ENCODE data around the gene ARHGAP35.

ARHGAP35 gene

GRCh38 chr19:46825731-46826055, 35.1 kb upstream of the ARHGAP35 start:
- Histone ChIP-seq H3K4me1 (ENCODE audit: control insufficient read depth, insufficient read depth, low read length) (no peaks in the 10 kb centered on the region), H3K27ac (ENCODE audit: low read depth, low read length) (no peak overlapping the region), H3K9ac (ENCODE audit: low read depth, low read length) (no peak overlapping the region)

GRCh38 chr19:46828484-46828883, 32.3 kb upstream of the ARHGAP35 start:
- H3K4me1 ChIP-seq (ENCODE audit: control insufficient read depth, insufficient read depth, low read length): no peaks in the 10 kb centered on the region

More at GRCh38 chr19:46825731-46826055, 35.1 kb upstream of the ARHGAP35 start:
- no peaks in the 10 kb centered on the region for H3K27me3 ChIP-seq (ENCODE audit: control insufficient read depth, insufficient read depth, low read length)
- no peak overlapping the region for H3K4me3 ChIP-seq (ENCODE audit: low read depth, low read length)
- no peaks in the 10 kb centered on the region for H3K36me3 ChIP-seq (ENCODE audit: control insufficient read depth, insufficient read depth, low read length)
- no peaks in the 10 kb centered on the region for H3K9me3 ChIP-seq (ENCODE audit: control insufficient read depth, insufficient read depth, low read length)

GRCh38 chr19:46830864-46831263, 29.9 kb upstream of the ARHGAP35 start:
- Histone ChIP-seq H3K9ac (ENCODE audit: low read depth, low read length) (no peak overlapping the region), H3K27me3 (ENCODE audit: control insufficient read depth, insufficient read depth, low read length) (no peaks in the 10 kb centered on the region), H3K4me3 (ENCODE audit: low read depth, low read length) (no peak overlapping the region), H3K36me3 (ENCODE audit: control insufficient read depth, insufficient read depth, low read length) (no peaks in the 10 kb centered on the region), H3K9me3 (ENCODE audit: control insufficient read depth, insufficient read depth, low read length) (no peaks in the 10 kb centered on the region), H3K27ac (ENCODE audit: low read depth, low read length) (no peak overlapping the region), H3K4me1 (ENCODE audit: control insufficient read depth, insufficient read depth, low read length) (no peaks in the 10 kb centered on the region)

More at GRCh38 chr19:46828484-46828883, 32.3 kb upstream of the ARHGAP35 start:
- H3K36me3 ChIP-seq (ENCODE audit: control insufficient read depth, insufficient read depth, low read length): no peaks in the 10 kb centered on the region
- no peaks in the 10 kb centered on the region for H3K9me3 ChIP-seq (ENCODE audit: control insufficient read depth, insufficient read depth, low read length)
- H3K4me3 ChIP-seq (ENCODE audit: low read depth, low read length): no peak overlapping the region
- no peaks in the 10 kb centered on the region for H3K27me3 ChIP-seq (ENCODE audit: control insufficient read depth, insufficient read depth, low read length)
- H3K27ac ChIP-seq (ENCODE audit: low read depth, low read length): no peak overlapping the region
- H3K9ac ChIP-seq (ENCODE audit: low read depth, low read length): no peak overlapping the region

GRCh38 chr19:46834121-46834520, 26.7 kb upstream of the ARHGAP35 start:
- Histone ChIP-seq H3K4me1 (ENCODE audit: control insufficient read depth, insufficient read depth, low read length) (no peaks in the 10 kb centered on the region), H3K4me3 (ENCODE audit: low read depth, low read length) (no peak overlapping the region), H3K9me3 (ENCODE audit: control insufficient read depth, insufficient read depth, low read length) (no peaks in the 10 kb centered on the region), H3K27me3 (ENCODE audit: control insufficient read depth, insufficient read depth, low read length) (no peaks in the 10 kb centered on the region), H3K9ac (ENCODE audit: low read depth, low read length) (no peak overlapping the region), H3K36me3 (ENCODE audit: control insufficient read depth, insufficient read depth, low read length) (peaks cover 6% of the 10 kb centered on the region), H3K27ac (ENCODE audit: low read depth, low read length) (no peak overlapping the region)

GRCh38 chr19:46834984-46835383, 25.8 kb upstream of the ARHGAP35 start:
- peaks cover 14% of the 10 kb centered on the region for H3K36me3 ChIP-seq (ENCODE audit: control insufficient read depth, insufficient read depth, low read length)
- H3K27me3 ChIP-seq (ENCODE audit: control insufficient read depth, insufficient read depth, low read length): no peaks in the 10 kb centered on the region
- H3K9me3 ChIP-seq (ENCODE audit: control insufficient read depth, insufficient read depth, low read length): no peaks in the 10 kb centered on the region
- H3K4me3 ChIP-seq (ENCODE audit: low read depth, low read length): no peak overlapping the region
- no peaks in the 10 kb centered on the region for H3K4me1 ChIP-seq (ENCODE audit: control insufficient read depth, insufficient read depth, low read length)
- no peak overlapping the region for H3K9ac ChIP-seq (ENCODE audit: low read depth, low read length)
- H3K27ac ChIP-seq (ENCODE audit: low read depth, low read length): no peak overlapping the region

- Histone ChIP-seq H3K9ac (ENCODE audit: low read depth, low read length) (no peak overlapping the region), H3K27ac (ENCODE audit: low read depth, low read length) (no peak overlapping the region), H3K36me3 (ENCODE audit: control insufficient read depth, insufficient read depth, low read length) (peaks cover 24% of the 10 kb centered on the region)
Observed at GRCh38 chr19:46838160-46838559, 22.6 kb upstream of the ARHGAP35 start.

GRCh38 chr19:46839752-46840497, 20.9 kb upstream of the ARHGAP35 start:
- Histone ChIP-seq H3K4me1 (ENCODE audit: control insufficient read depth, insufficient read depth, low read length) (no peaks in the 10 kb centered on the region), H3K9ac (ENCODE audit: low read depth, low read length) (no peak overlapping the region), H3K4me3 (ENCODE audit: low read depth, low read length) (no peak overlapping the region), H3K27ac (ENCODE audit: low read depth, low read length) (no peak overlapping the region), H3K9me3 (ENCODE audit: control insufficient read depth, insufficient read depth, low read length) (no peaks in the 10 kb centered on the region), H3K36me3 (ENCODE audit: control insufficient read depth, insufficient read depth, low read length) (peaks cover 39% of the 10 kb centered on the region), H3K27me3 (ENCODE audit: control insufficient read depth, insufficient read depth, low read length) (no peaks in the 10 kb centered on the region)

More at GRCh38 chr19:46838160-46838559, 22.6 kb upstream of the ARHGAP35 start:
- Histone ChIP-seq H3K9me3 (ENCODE audit: control insufficient read depth, insufficient read depth, low read length) (no peaks in the 10 kb centered on the region), H3K4me1 (ENCODE audit: control insufficient read depth, insufficient read depth, low read length) (no peaks in the 10 kb centered on the region), H3K27me3 (ENCODE audit: control insufficient read depth, insufficient read depth, low read length) (no peaks in the 10 kb centered on the region), H3K4me3 (ENCODE audit: low read depth, low read length) (no peak overlapping the region)

- no peak overlapping the region for H3K27ac ChIP-seq (ENCODE audit: low read depth, low read length)
- no peaks in the 10 kb centered on the region for H3K9me3 ChIP-seq (ENCODE audit: control insufficient read depth, insufficient read depth, low read length)
- H3K9ac ChIP-seq (ENCODE audit: low read depth, low read length): no peak overlapping the region
- H3K36me3 ChIP-seq (ENCODE audit: control insufficient read depth, insufficient read depth, low read length): peaks cover 41% of the 10 kb centered on the region
- H3K4me1 ChIP-seq (ENCODE audit: control insufficient read depth, insufficient read depth, low read length): no peaks in the 10 kb centered on the region
- no peaks in the 10 kb centered on the region for H3K27me3 ChIP-seq (ENCODE audit: control insufficient read depth, insufficient read depth, low read length)
- no peak overlapping the region for H3K4me3 ChIP-seq (ENCODE audit: low read depth, low read length)
Observed at GRCh38 chr19:46840498-46840942, 20.3 kb upstream of the ARHGAP35 start.

GRCh38 chr19:46841458-46842083, 19.2 kb upstream of the ARHGAP35 start:
- H3K9me3 ChIP-seq (ENCODE audit: control insufficient read depth, insufficient read depth, low read length): no peaks in the 10 kb centered on the region
- H3K4me1 ChIP-seq (ENCODE audit: control insufficient read depth, insufficient read depth, low read length): no peaks in the 10 kb centered on the region
- H3K36me3 ChIP-seq (ENCODE audit: control insufficient read depth, insufficient read depth, low read length): peaks cover 45% of the 10 kb centered on the region
- H3K4me3 ChIP-seq (ENCODE audit: low read depth, low read length): no peak overlapping the region
- no peak overlapping the region for H3K27ac ChIP-seq (ENCODE audit: low read depth, low read length)
- no peak overlapping the region for H3K9ac ChIP-seq (ENCODE audit: low read depth, low read length)
- no peaks in the 10 kb centered on the region for H3K27me3 ChIP-seq (ENCODE audit: control insufficient read depth, insufficient read depth, low read length)

- Histone ChIP-seq H3K4me1 (ENCODE audit: control insufficient read depth, insufficient read depth, low read length) (no peaks in the 10 kb centered on the region), H3K9ac (ENCODE audit: low read depth, low read length) (no peak overlapping the region)
Observed at GRCh38 chr19:46842791-46843190, 18.0 kb upstream of the ARHGAP35 start.

GRCh38 chr19:46844067-46844489, 16.7 kb upstream of the ARHGAP35 start:
- H3K27me3 ChIP-seq (ENCODE audit: control insufficient read depth, insufficient read depth, low read length): no peaks in the 10 kb centered on the region
- peaks cover 45% of the 10 kb centered on the region for H3K36me3 ChIP-seq (ENCODE audit: control insufficient read depth, insufficient read depth, low read length)
- H3K27ac ChIP-seq (ENCODE audit: low read depth, low read length): no peak overlapping the region
- H3K9me3 ChIP-seq (ENCODE audit: control insufficient read depth, insufficient read depth, low read length): no peaks in the 10 kb centered on the region
- no peak overlapping the region for H3K9ac ChIP-seq (ENCODE audit: low read depth, low read length)
- no peak overlapping the region for H3K4me3 ChIP-seq (ENCODE audit: low read depth, low read length)
- H3K4me1 ChIP-seq (ENCODE audit: control insufficient read depth, insufficient read depth, low read length): no peaks in the 10 kb centered on the region

More at GRCh38 chr19:46842791-46843190, 18.0 kb upstream of the ARHGAP35 start:
- peaks cover 47% of the 10 kb centered on the region for H3K36me3 ChIP-seq (ENCODE audit: control insufficient read depth, insufficient read depth, low read length)
- no peaks in the 10 kb centered on the region for H3K27me3 ChIP-seq (ENCODE audit: control insufficient read depth, insufficient read depth, low read length)
- H3K27ac ChIP-seq (ENCODE audit: low read depth, low read length): no peak overlapping the region
- no peak overlapping the region for H3K4me3 ChIP-seq (ENCODE audit: low read depth, low read length)
- H3K9me3 ChIP-seq (ENCODE audit: control insufficient read depth, insufficient read depth, low read length): no peaks in the 10 kb centered on the region
